ENCODE measurements around the gene PLSCR5. TPM values are rescaled to one million over a fixed set of nuclear protein-coding genes. Genes with fewer than 3 reads are reported as not detected.

Gene PLSCR5
- polyA plus RNA-seq, 1 of the 3 experiments (the other 2 are of a cell fraction): not detected

DNA sequence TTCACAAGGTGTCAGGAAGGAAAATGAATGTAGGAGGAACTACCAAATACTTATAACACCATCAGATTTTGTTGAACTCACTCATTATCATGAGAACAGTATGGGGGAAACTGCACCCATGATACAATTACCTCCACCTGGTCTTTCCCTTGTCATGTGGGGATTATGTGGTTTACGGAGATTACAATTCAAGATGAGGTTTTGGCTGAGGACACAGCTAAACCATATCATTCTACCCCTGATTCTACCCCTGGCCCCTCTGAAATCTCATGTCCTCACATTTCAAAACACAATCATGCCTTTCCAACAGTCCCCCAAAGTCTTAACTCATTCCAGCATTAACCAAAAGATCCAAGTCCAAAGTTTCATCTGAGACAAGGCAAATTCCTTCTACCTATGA lies 43.7 kb downstream of the PLSCR5 start:
- Histone ChIP-seq H3K4me2 (no peak overlapping the region), H3F3A (replicated peaks; ENCODE audit: insufficient read depth) (no peaks in the 10 kb centered on the region), H3K9me2 (no peaks in the 10 kb centered on the region), H3K4me1 (ENCODE audit: control insufficient read depth in 1 of 2, insufficient read depth in 2 of 2, low read depth in 1 of 2, low read length in 1 of 2) (no peaks in the 10 kb centered on the region), H2AFZ (ENCODE audit: low read depth) (no peak overlapping the region), H4K20me1 (ENCODE audit: insufficient read depth) (no peaks in the 10 kb centered on the region), H3K9ac (no peak overlapping the region), H3K79me2 (ENCODE audit: insufficient read depth) (no peaks in the 10 kb centered on the region), H3K27ac (ENCODE audit: low read depth in 2 of 2, low read length in 1 of 2) (no peak overlapping the region), H3K9me3 (no peaks in the 10 kb centered on the region), H3K4me3 (ENCODE audit: low read depth in 2 of 2, low read length in 1 of 2) (no peak overlapping the region), H3K27me3 (ENCODE audit: insufficient read depth) (no peaks in the 10 kb centered on the region; the same call in 1 of the 2 replicates), H3K36me3 (replicated peaks in 1 of 2; ENCODE audit: control insufficient read depth in 1 of 2, insufficient read depth in 2 of 2, low read length in 1 of 2) (no peaks in the 10 kb centered on the region)
- TF ChIP-seq RXRA (IDR thresholded peaks at IDR 0.05; ENCODE audit: borderline replicate concordance, low read depth) (no peak), JUND (IDR thresholded peaks at IDR 0.05) (no peak)
- DNase-seq: no peak
- ChIA-PET CTCF (no interaction called here), POLR2A (no interaction called here)
- 17% methylated on average over 1 of the region's 1 CpG for WGBS (ENCODE audit: low lambda C conversion rate)

DNA sequence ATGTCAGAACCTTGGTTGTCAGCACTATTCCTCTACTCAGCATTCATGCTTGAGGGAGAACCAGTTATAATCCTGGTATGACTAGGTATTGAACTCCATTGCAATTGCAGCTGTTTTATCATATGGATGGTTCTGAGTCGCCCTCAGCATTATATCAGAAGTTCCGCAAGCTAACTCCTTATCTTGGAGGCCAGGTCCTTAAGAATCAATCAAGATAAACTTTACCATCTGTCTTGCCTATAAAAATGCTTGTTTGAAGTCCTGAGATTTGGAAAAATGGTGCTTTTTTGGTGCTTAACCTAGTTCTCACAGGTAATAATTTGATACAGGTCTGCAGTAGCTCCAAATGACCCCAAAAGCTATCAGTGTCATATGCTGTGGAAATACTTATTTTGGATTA lies 44.5 kb downstream of the PLSCR5 start:
- Histone ChIP-seq H2AFZ (ENCODE audit: low read depth) (no peak overlapping the region), H3F3A (replicated peaks; ENCODE audit: insufficient read depth) (no peaks in the 10 kb centered on the region), H3K27me3 (ENCODE audit: insufficient read depth) (no peaks in the 10 kb centered on the region; the same call in 1 of the 2 replicates), H3K4me2 (no peak overlapping the region), H3K36me3 (replicated peaks in 1 of 2; ENCODE audit: control insufficient read depth in 1 of 2, insufficient read depth in 2 of 2, low read length in 1 of 2) (no peaks in the 10 kb centered on the region), H3K4me1 (ENCODE audit: control insufficient read depth in 1 of 2, insufficient read depth in 2 of 2, low read depth in 1 of 2, low read length in 1 of 2) (no peaks in the 10 kb centered on the region), H3K9me3 (no peaks in the 10 kb centered on the region), H3K4me3 (ENCODE audit: low read depth in 2 of 2, low read length in 1 of 2) (no peak overlapping the region), H3K9me2 (no peaks in the 10 kb centered on the region), H3K9ac (no peak overlapping the region), H3K27ac (ENCODE audit: low read depth in 2 of 2, low read length in 1 of 2) (no peak overlapping the region), H4K20me1 (ENCODE audit: insufficient read depth) (no peaks in the 10 kb centered on the region), H3K79me2 (ENCODE audit: insufficient read depth) (no peaks in the 10 kb centered on the region)
- TF ChIP-seq ELF1 (IDR thresholded peaks at IDR 0.05) (no peak), EZH2phosphoT487 (IDR thresholded peaks at IDR 0.05; ENCODE audit: borderline replicate concordance, low read depth) (no peak), CHD2 (IDR thresholded peaks at IDR 0.05; ENCODE audit: low read length, partially characterized antibody) (no peak)
- 53% methylated on average over 2 of the region's 2 CpGs for WGBS (ENCODE audit: low lambda C conversion rate)
- CTCF ChIA-PET: no interaction called here
- POLR2A ChIA-PET: no interaction called here
- DNase-seq: no peak

DNA sequence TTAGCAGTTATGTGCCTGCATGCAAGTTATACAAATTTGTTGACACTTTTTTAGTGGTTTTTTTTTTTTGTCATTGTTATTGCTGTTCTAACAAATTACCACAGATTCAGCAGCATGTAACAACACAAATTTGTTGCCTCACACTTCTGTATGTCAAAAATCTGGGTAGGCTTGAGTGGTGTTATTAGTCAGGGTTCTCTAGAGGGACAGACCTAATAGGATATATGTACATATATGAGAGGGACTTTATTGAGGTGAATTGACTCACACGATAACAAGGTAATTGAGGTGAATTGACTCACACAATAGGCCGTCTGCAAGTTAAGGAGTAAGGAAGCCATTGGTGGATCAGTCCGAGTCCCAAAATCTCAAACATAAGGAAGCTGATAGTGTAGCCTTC lies 45.8 kb downstream of the PLSCR5 start:
- Histone ChIP-seq H3K4me3 (ENCODE audit: low read depth in 2 of 2, low read length in 1 of 2) (no peak overlapping the region), H3K4me2 (no peak overlapping the region), H3K27ac (ENCODE audit: low read depth in 2 of 2, low read length in 1 of 2) (no peak overlapping the region), H3K79me2 (ENCODE audit: insufficient read depth) (no peaks in the 10 kb centered on the region), H3K4me1 (ENCODE audit: control insufficient read depth in 1 of 2, insufficient read depth in 2 of 2, low read depth in 1 of 2, low read length in 1 of 2) (no peaks in the 10 kb centered on the region), H3K9me3 (no peaks in the 10 kb centered on the region), H3K27me3 (ENCODE audit: insufficient read depth) (no peaks in the 10 kb centered on the region; the same call in 1 of the 2 replicates), H2AFZ (ENCODE audit: low read depth) (no peak overlapping the region), H4K20me1 (ENCODE audit: insufficient read depth) (no peaks in the 10 kb centered on the region), H3K36me3 (replicated peaks in 1 of 2; ENCODE audit: control insufficient read depth in 1 of 2, insufficient read depth in 2 of 2, low read length in 1 of 2) (no peaks in the 10 kb centered on the region), H3K9me2 (no peaks in the 10 kb centered on the region), H3F3A (replicated peaks; ENCODE audit: insufficient read depth) (no peaks in the 10 kb centered on the region), H3K9ac (no peak overlapping the region)
- ChIA-PET POLR2A (no interaction called here), CTCF (no interaction called here)
- DNase-seq: no peak
- 7% methylated on average over 3 of the region's 3 CpGs for WGBS (ENCODE audit: low lambda C conversion rate)
- TF ChIP-seq SMC3 (IDR thresholded peaks at IDR 0.05; ENCODE audit: low read depth, low read length) (no peak), USF1 (IDR thresholded peaks at IDR 0.05; ENCODE audit: borderline replicate concordance, low read depth) (no peak)
- TF ChIP-seq, protein P1, sequence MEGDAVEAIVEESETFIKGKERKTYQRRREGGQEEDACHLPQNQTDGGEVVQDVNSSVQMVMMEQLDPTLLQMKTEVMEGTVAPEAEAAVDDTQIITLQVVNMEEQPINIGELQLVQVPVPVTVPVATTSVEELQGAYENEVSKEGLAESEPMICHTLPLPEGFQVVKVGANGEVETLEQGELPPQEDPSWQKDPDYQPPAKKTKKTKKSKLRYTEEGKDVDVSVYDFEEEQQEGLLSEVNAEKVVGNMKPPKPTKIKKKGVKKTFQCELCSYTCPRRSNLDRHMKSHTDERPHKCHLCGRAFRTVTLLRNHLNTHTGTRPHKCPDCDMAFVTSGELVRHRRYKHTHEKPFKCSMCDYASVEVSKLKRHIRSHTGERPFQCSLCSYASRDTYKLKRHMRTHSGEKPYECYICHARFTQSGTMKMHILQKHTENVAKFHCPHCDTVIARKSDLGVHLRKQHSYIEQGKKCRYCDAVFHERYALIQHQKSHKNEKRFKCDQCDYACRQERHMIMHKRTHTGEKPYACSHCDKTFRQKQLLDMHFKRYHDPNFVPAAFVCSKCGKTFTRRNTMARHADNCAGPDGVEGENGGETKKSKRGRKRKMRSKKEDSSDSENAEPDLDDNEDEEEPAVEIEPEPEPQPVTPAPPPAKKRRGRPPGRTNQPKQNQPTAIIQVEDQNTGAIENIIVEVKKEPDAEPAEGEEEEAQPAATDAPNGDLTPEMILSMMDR (IDR thresholded peaks at IDR 0.05): no peak

Measured in SK-N-SH (cell line).